CD4-positive, alpha-beta memory T cell (primary cell): ENCODE data around the gene HSPB6. TPM values are rescaled to one million over a fixed set of nuclear protein-coding genes. Genes with fewer than 3 reads are reported as not detected.

Source experiments
- CTCF ChIA-PET: fragments of 350-600 bp; sonication (Branson Sonifier 250); formaldehyde crosslinking; loops from one replicate; lab custom pipeline; 2021; ENCODE audit warnings: inconsistent platforms; ENCODE audit not compliant: partially characterized antibody; lab: Charles Lee
- POLR2A ChIA-PET: fragments of 350-600 bp; sonication (Branson Sonifier 250); formaldehyde crosslinking; loops from one replicate; lab custom pipeline; 2021; ENCODE audit not compliant: partially characterized antibody; lab: Charles Lee
- DNase-seq, 5 donors: peaks; one replicate each; pipeline versions ENCODE4 v3.0.0 to v3.0.0-alpha.2; 2020 to 2022; ENCODE audit warnings: mixed read lengths in 1 of 5
- H3K27ac ChIP-seq: one replicate; pipeline ENCODE4 v1.7.0; 2013; ENCODE audit warnings: low read depth, low read length
- H3K27me3 ChIP-seq: 2 replicates; pipeline ENCODE4 v1.7.0; 2013; ENCODE audit warnings: mild to moderate bottlenecking, low read length, moderate library complexity; ENCODE audit not compliant: insufficient read depth
- H3K36me3 ChIP-seq: 2 replicates; pipeline ENCODE4 v1.7.0; 2013; ENCODE audit warnings: mild to moderate bottlenecking, low read length, moderate library complexity; ENCODE audit not compliant: insufficient read depth
- H3K4me1 ChIP-seq: 2 replicates; pipeline ENCODE4 v1.7.0; 2013; ENCODE audit warnings: mild to moderate bottlenecking, low read length, moderate library complexity; ENCODE audit not compliant: insufficient read depth
- H3K4me3 ChIP-seq, 2 donors: one replicate each; pipeline ENCODE4 v1.7.0; 2013; ENCODE audit warnings: low read length in 2 of 2, mild to moderate bottlenecking in 1 of 2
- H3K9me3 ChIP-seq, 2 donors: one replicate each; pipeline ENCODE4 v1.7.0; 2013; ENCODE audit warnings: low read length in 2 of 2, control low read depth in 1 of 2; ENCODE audit not compliant: control insufficient read depth in 1 of 2
- H3K27ac Mint-ChIP-seq, 7 donors: one replicate each; pipeline ENCODE4 v1.8.0; 2020 to 2021; ENCODE audit warnings: mixed read lengths in 7 of 7, mild to moderate bottlenecking in 6 of 7, inconsistent platforms in 3 of 7, moderate library complexity in 3 of 7
- H3K27me3 Mint-ChIP-seq, 2 donors: one replicate each; pipeline ENCODE4 v1.8.0; 2020 to 2021; ENCODE audit warnings: mixed read lengths in 2 of 2
- H3K36me3 Mint-ChIP-seq, 2 donors: one replicate each; pipeline ENCODE4 v1.8.0; 2020 to 2021; ENCODE audit warnings: mixed read lengths in 2 of 2, inconsistent platforms in 1 of 2, mild to moderate bottlenecking in 1 of 2
- H3K4me1 Mint-ChIP-seq, 4 donors: one replicate each; pipeline ENCODE4 v1.8.0; 2020 to 2021; ENCODE audit warnings: mixed read lengths in 4 of 4, mild to moderate bottlenecking in 1 of 4
- H3K4me3 Mint-ChIP-seq, 8 donors: one replicate each; pipeline ENCODE4 v1.8.0; 2020 to 2021; ENCODE audit warnings: mixed read lengths in 8 of 8, mild to moderate bottlenecking in 7 of 8, moderate library complexity in 6 of 8, inconsistent platforms in 3 of 8
- H3K9me3 Mint-ChIP-seq, 8 donors: one replicate each; pipeline ENCODE4 v1.8.0; 2020 to 2021; ENCODE audit warnings: mixed read lengths in 8 of 8, mild to moderate bottlenecking in 5 of 8, inconsistent platforms in 3 of 8, moderate library complexity in 1 of 8
- intact Hi-C: fragments of 100-400 bp; cut with micrococcal nuclease; formaldehyde crosslinking; loops from one replicate; pipeline ENCODE4 v1.15.1; 2023
- polyA plus RNA-seq, 2 donors: library from polyadenylated mRNA; unstranded; fragments of 300-500 nt; fragmentation: Illumina TruSeq; gene quantifications; one replicate each; pipeline ENCODE4 v1.2.3, GENCODE V29; 2021
- total RNA-seq, 2 experiments: library from RNA; stranded (reverse); gene quantifications; one replicate each; pipeline ENCODE4 v1.2.3, GENCODE V29; 2021

HSPB6 gene
- total and polyA plus RNA-seq, 4 experiments from 2014 or later = not detected

DNA sequence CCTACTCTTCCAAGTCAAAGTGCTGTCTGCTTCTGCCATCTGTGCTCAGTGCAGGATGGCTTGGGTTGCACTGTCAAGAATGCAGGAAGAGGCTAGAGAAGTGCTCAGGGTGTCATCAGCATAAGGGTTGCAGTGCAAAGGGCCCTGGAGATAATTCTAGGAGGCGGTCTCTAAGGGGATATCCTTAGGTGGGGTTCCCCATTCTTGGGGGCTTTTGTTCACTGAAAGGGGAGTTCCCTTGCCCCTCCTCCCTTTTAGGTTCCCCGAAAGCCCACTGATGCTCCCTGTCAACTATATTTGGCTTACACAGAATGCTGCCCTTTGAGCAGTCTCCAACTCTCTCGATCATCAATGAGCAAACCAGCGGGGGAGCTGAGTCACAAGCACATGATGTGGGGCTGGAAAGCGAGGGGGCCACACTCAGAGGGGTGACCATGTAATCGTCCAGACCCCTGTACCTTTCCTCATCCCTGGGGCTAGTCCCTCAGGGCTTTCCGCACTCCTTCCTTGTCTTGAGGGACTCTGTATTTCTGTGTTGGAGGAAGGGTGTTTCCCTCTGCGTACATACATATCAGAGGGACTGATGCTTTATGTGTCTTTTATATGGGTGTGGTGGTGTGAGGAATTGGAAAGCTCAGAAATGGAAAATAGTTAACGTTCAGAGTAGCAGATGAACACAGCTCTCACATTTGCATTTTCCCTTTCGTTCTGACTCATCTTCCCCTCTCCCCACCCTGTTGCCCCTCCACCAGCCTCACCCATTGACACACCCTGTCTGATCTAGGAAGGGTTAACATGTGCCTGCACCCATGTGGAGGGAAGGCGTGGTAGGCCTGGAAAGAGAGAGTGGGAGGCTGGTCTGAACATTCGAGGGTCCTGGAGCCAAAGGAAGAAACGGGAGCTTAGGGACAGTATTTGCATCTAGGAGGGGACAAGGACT lies 45.8 kb downstream of the HSPB6 start:
- H3K4me1 ChIP-seq = peaks cover 60% of the 10 kb centered on the region
- H3K4me3 Mint-ChIP-seq = peak overlapping the region in 3 of 8 donors; percentile 21 to 67 (median 57)
- no peaks in the 10 kb centered on the region for H3K27me3 Mint-ChIP-seq
- peaks cover 35 to 56% (median 47%) of the 10 kb centered on the region in 4 donors for H3K4me1 Mint-ChIP-seq
- no peaks in the 10 kb centered on the region for H3K36me3 Mint-ChIP-seq
- H3K27me3 ChIP-seq = no peaks in the 10 kb centered on the region
- peak overlapping the region; percentile 59 to 83 (median 74) for H3K27ac Mint-ChIP-seq
- peak overlapping the region; percentile 40 for H3K27ac ChIP-seq
- intact Hi-C loops = no loop called here
- no peaks in the 10 kb centered on the region for H3K36me3 ChIP-seq
- CTCF ChIA-PET = interaction anchor here (3.1 to 6.0 kb wide), 2 partner anchors 14 to 17 kb away, joined by 10 to 54 read pairs; no protein-coding TSS in a partner anchor
- H3K9me3 Mint-ChIP-seq = peaks cover 0 to 1% (median 0%) of the 10 kb centered on the region in 8 donors
- POLR2A ChIA-PET = interaction anchor here (0.6 to 6.3 kb wide), 2 partner anchors 8 to 327 kb away, joined by 3 to 61 read pairs; partner anchors contain the start of gene ZBTB32
- peak overlapping the region in 1 of 2 donors; percentile 11 for H3K4me3 ChIP-seq
- DNase-seq = peak in 2 of 5 donors; percentile 5 to 58
- no peaks in the 10 kb centered on the region for H3K9me3 ChIP-seq

DNA sequence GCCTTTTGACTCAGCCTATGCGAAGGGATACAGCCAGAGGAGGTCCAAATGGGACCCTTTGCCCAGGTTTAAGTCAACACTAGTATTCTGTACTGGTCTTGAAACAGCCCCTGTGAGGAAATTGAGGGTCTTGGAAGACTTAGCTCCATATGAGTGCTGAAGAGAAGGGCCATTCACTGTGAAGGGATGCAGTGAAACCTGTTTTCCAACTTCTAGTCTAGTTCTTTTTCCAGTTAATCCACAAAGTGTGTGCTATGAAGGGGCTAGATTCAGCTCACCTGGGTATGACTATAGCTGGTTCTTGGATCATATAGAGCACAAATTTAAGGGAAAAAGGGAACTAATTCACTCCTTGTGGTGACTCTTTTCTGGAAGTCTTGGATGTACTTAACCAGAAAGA lies 48.4 kb downstream of the HSPB6 start:
- Histone ChIP-seq H3K27me3 (no peaks in the 10 kb centered on the region), H3K36me3 (no peaks in the 10 kb centered on the region), H3K4me3 (no peak overlapping the region), H3K27ac (no peak overlapping the region), H3K9me3 (no peaks in the 10 kb centered on the region), H3K4me1 (peaks cover 34% of the 10 kb centered on the region)
- Mint-ChIP-seq H3K36me3 (no peaks in the 10 kb centered on the region), H3K4me1 (peaks cover 18 to 33% (median 24%) of the 10 kb centered on the region in 4 donors), H3K9me3 (no peaks in the 10 kb centered on the region), H3K27ac (no peak overlapping the region), H3K27me3 (no peaks in the 10 kb centered on the region), H3K4me3 (no peak overlapping the region)
- ChIA-PET CTCF (no interaction called here), POLR2A (interaction anchor here (0.8 to 1.3 kb wide), 2 partner anchors 8 to 250 kb away, joined by 3 read pairs; no protein-coding TSS in a partner anchor)
- intact Hi-C loops = no loop called here
- DNase-seq = no peak

Other genes with a start within 250 kb of the HSPB6 start
- 1 to 10 TPM in 1 of 2 experiments, under 1 TPM in 1; 0.97 to 1.4 TPM for gene DMKN, start 243.4 kb downstream of the HSPB6 start, total RNA-seq
- under 1 TPM in 1 of 2 donors, not detected in 1; 0.89 TPM for gene DMKN, start 243.4 kb downstream of the HSPB6 start, polyA plus RNA-seq
- not detected for gene SBSN, start 228.7 kb downstream of the HSPB6 start, total RNA-seq
- gene SBSN, start 228.7 kb downstream of the HSPB6 start, polyA plus RNA-seq = not detected
- gene GAPDHS, start 223.6 kb downstream of the HSPB6 start, total RNA-seq = not detected
- not detected for gene GAPDHS, start 223.6 kb downstream of the HSPB6 start, polyA plus RNA-seq
- 10 to 100 TPM; 41.3 to 41.9 TPM for gene TMEM147, start 211.4 kb downstream of the HSPB6 start, total RNA-seq
- 100 to 1,000 TPM; 160 to 189 TPM for gene TMEM147, start 211.4 kb downstream of the HSPB6 start, polyA plus RNA-seq
- gene ATP4A, start 193.4 kb downstream of the HSPB6 start, total RNA-seq = not detected
- gene ATP4A, start 193.4 kb downstream of the HSPB6 start, polyA plus RNA-seq = not detected
- not detected for gene PMIS2, start 170.9 kb downstream of the HSPB6 start, total RNA-seq
- not detected for gene PMIS2, start 170.9 kb downstream of the HSPB6 start, polyA plus RNA-seq
- 10 to 100 TPM; 28.2 to 29.3 TPM for gene HAUS5, start 144.3 kb downstream of the HSPB6 start, total RNA-seq
- gene HAUS5, start 144.3 kb downstream of the HSPB6 start, polyA plus RNA-seq = 1 to 10 TPM; 7.8 to 9.4 TPM
- gene RBM42, start 128.0 kb downstream of the HSPB6 start, total RNA-seq = 10 to 100 TPM; 53.0 to 55.8 TPM
- 10 to 100 TPM; 42.9 to 61.0 TPM for gene RBM42, start 128.0 kb downstream of the HSPB6 start, polyA plus RNA-seq
- gene ETV2, start 115.3 kb downstream of the HSPB6 start, total RNA-seq = 1 to 10 TPM in 1 of 2 experiments, not detected in 1; 1.3 TPM
- gene ETV2, start 115.3 kb downstream of the HSPB6 start, polyA plus RNA-seq = 1 to 10 TPM; 1.1 to 1.2 TPM
- gene COX6B1, start 108.7 kb downstream of the HSPB6 start, total RNA-seq = 100 to 1,000 TPM; 212 to 250 TPM
- gene COX6B1, start 108.7 kb downstream of the HSPB6 start, polyA plus RNA-seq = 100 to 1,000 TPM; 747 to 810 TPM
- gene UPK1A, start 90.5 kb downstream of the HSPB6 start, total RNA-seq = under 1 TPM; 0.55 to 0.72 TPM
- not detected for gene UPK1A, start 90.5 kb downstream of the HSPB6 start, polyA plus RNA-seq
- gene ZBTB32, start 52.5 kb downstream of the HSPB6 start, total RNA-seq = under 1 TPM; 0.49 to 0.50 TPM
- under 1 TPM in 1 of 2 donors, not detected in 1; 0.45 TPM for gene ZBTB32, start 52.5 kb downstream of the HSPB6 start, polyA plus RNA-seq
- gene KMT2B, start 39.0 kb downstream of the HSPB6 start, total RNA-seq = 10 to 100 TPM; 83.4 to 84.3 TPM
- 1 to 10 TPM in 1 of 2 donors, not detected in 1; 2.8 TPM for gene KMT2B, start 39.0 kb downstream of the HSPB6 start, polyA plus RNA-seq
- 100 to 1,000 TPM; 119 to 124 TPM for gene IGFLR1, start 14.6 kb downstream of the HSPB6 start, total RNA-seq
- gene IGFLR1, start 14.6 kb downstream of the HSPB6 start, polyA plus RNA-seq = 10 to 100 TPM; 93.9 to 99.5 TPM
- gene U2AF1L4, start 11.6 kb downstream of the HSPB6 start, total RNA-seq = 10 to 100 TPM; 60.5 to 65.2 TPM
- 10 to 100 TPM; 48.7 to 50.9 TPM for gene U2AF1L4, start 11.6 kb downstream of the HSPB6 start, polyA plus RNA-seq
- gene PSENEN, start 11.4 kb downstream of the HSPB6 start, total RNA-seq = 10 to 100 TPM; 27.2 TPM
- 10 to 100 TPM; 84.6 to 89.9 TPM for gene PSENEN, start 11.4 kb downstream of the HSPB6 start, polyA plus RNA-seq
- 10 to 100 TPM; 26.3 to 29.4 TPM for gene LIN37, start 8.5 kb downstream of the HSPB6 start, total RNA-seq
- 10 to 100 TPM in 1 of 2 donors, 1 to 10 TPM in 1; 8.3 to 13.3 TPM for gene LIN37, start 8.5 kb downstream of the HSPB6 start, polyA plus RNA-seq
- gene PROSER3, start 1.1 kb upstream of the HSPB6 start, total RNA-seq = 10 to 100 TPM; 45.1 to 46.5 TPM
- gene PROSER3, start 1.1 kb upstream of the HSPB6 start, polyA plus RNA-seq = 10 to 100 TPM in 1 of 2 donors, 1 to 10 TPM in 1; 2.0 to 11.8 TPM
- gene ARHGAP33, start 18.5 kb upstream of the HSPB6 start, total RNA-seq = 10 to 100 TPM; 15.8 to 19.4 TPM
- under 1 TPM in 1 of 2 donors, not detected in 1; 0.29 TPM for gene ARHGAP33, start 18.5 kb upstream of the HSPB6 start, polyA plus RNA-seq
- gene PRODH2, start 55.8 kb upstream of the HSPB6 start, total RNA-seq = not detected
- not detected for gene PRODH2, start 55.8 kb upstream of the HSPB6 start, polyA plus RNA-seq
- not detected for gene NPHS1, start 95.5 kb upstream of the HSPB6 start, total RNA-seq
- not detected for gene NPHS1, start 95.5 kb upstream of the HSPB6 start, polyA plus RNA-seq
- not detected for gene KIRREL2, start 99.9 kb upstream of the HSPB6 start, total RNA-seq
- under 1 TPM in 1 of 2 donors, not detected in 1; 0.08 TPM for gene KIRREL2, start 99.9 kb upstream of the HSPB6 start, polyA plus RNA-seq
- not detected for gene APLP1, start 111.5 kb upstream of the HSPB6 start, total RNA-seq
- gene APLP1, start 111.5 kb upstream of the HSPB6 start, polyA plus RNA-seq = under 1 TPM in 1 of 2 donors, not detected in 1; 0.70 TPM
- gene NFKBID, start 143.5 kb upstream of the HSPB6 start, total RNA-seq = 10 to 100 TPM; 36.6 to 50.0 TPM
- 1 to 10 TPM; 1.3 to 7.1 TPM for gene NFKBID, start 143.5 kb upstream of the HSPB6 start, polyA plus RNA-seq
- 10 to 100 TPM; 66.2 to 75.2 TPM for gene HCST, start 145.5 kb upstream of the HSPB6 start, total RNA-seq
- 100 to 1,000 TPM; 567 to 684 TPM for gene HCST, start 145.5 kb upstream of the HSPB6 start, polyA plus RNA-seq
- gene TYROBP, start 151.3 kb upstream of the HSPB6 start, total RNA-seq = 10 to 100 TPM; 12.7 to 17.3 TPM
- gene TYROBP, start 151.3 kb upstream of the HSPB6 start, polyA plus RNA-seq = 1 to 10 TPM; 2.3 to 2.5 TPM
- 10 to 100 TPM; 15.7 to 16.3 TPM for gene LRFN3, start 179.3 kb upstream of the HSPB6 start, total RNA-seq
- gene LRFN3, start 179.3 kb upstream of the HSPB6 start, polyA plus RNA-seq = 1 to 10 TPM in 1 of 2 donors, under 1 TPM in 1; 0.45 to 2.4 TPM
- gene SDHAF1, start 238.2 kb upstream of the HSPB6 start, total RNA-seq = 10 to 100 TPM; 25.7 to 25.8 TPM
- gene SDHAF1, start 238.2 kb upstream of the HSPB6 start, polyA plus RNA-seq = 10 to 100 TPM; 21.9 to 41.3 TPM